Measurements from ENCODE around the gene IMPG1. TPM values are rescaled to one million over a fixed set of nuclear protein-coding genes. Genes with fewer than 3 reads are reported as not detected.

IMPG1 gene
- total RNA-seq, 4 donors from 2014 or later: not detected

GRCh38 chr6:75986935-75987334 is 85.5 kb downstream of the IMPG1 start:
- 82% methylated on average over 3 of the region's 3 CpGs for WGBS
- H3K9me3 ChIP-seq: no peaks in the 10 kb centered on the region
- H3K36me3 ChIP-seq: no peaks in the 10 kb centered on the region
- no peak for DNase-seq (ENCODE audit: low spot score in 2 of 2)
- H3K27ac ChIP-seq: no peak overlapping the region
- no peaks in the 10 kb centered on the region for H3K4me1 ChIP-seq
- TF ChIP-seq EP300 (IDR thresholded peaks at IDR 0.05) (no peak), POLR2AphosphoS5 (IDR thresholded peaks at IDR 0.05) (no peak), POLR2A (IDR thresholded peaks at IDR 0.05) (no peak), CTCF (IDR thresholded peaks at IDR 0.05) (no peak)
- no peaks in the 10 kb centered on the region for H3K27me3 ChIP-seq
- H3K4me3 ChIP-seq: no peak overlapping the region

- no peak for DNase-seq (ENCODE audit: low spot score in 2 of 2)
- H3K9me3 ChIP-seq: no peaks in the 10 kb centered on the region
- no peaks in the 10 kb centered on the region for H3K4me1 ChIP-seq
- no peak overlapping the region for H3K27ac ChIP-seq
- 88% methylated on average over 4 of the region's 4 CpGs for WGBS
- H3K36me3 ChIP-seq: no peaks in the 10 kb centered on the region
- TF ChIP-seq POLR2AphosphoS5 (IDR thresholded peaks at IDR 0.05): no peak
- TF ChIP-seq EP300 (IDR thresholded peaks at IDR 0.05): no peak
- TF ChIP-seq CTCF (IDR thresholded peaks at IDR 0.05): no peak
- TF ChIP-seq POLR2A (IDR thresholded peaks at IDR 0.05): no peak
- no peaks in the 10 kb centered on the region for H3K27me3 ChIP-seq
- H3K4me3 ChIP-seq: no peak overlapping the region
Observed at GRCh38 chr6:75975904-75976303, 96.6 kb downstream of the IMPG1 start.

- no peak for DNase-seq (ENCODE audit: low spot score in 2 of 2)
- no peaks in the 10 kb centered on the region for H3K27me3 ChIP-seq
- no peak overlapping the region for H3K4me3 ChIP-seq
- 31% methylated on average over 2 of the region's 2 CpGs for WGBS
- H3K27ac ChIP-seq: no peak overlapping the region
- TF ChIP-seq POLR2A (IDR thresholded peaks at IDR 0.05) (no peak), EP300 (IDR thresholded peaks at IDR 0.05) (no peak), POLR2AphosphoS5 (IDR thresholded peaks at IDR 0.05) (no peak), CTCF (IDR thresholded peaks at IDR 0.05) (no peak)
- H3K4me1 ChIP-seq: no peaks in the 10 kb centered on the region
- H3K36me3 ChIP-seq: no peaks in the 10 kb centered on the region
- no peaks in the 10 kb centered on the region for H3K9me3 ChIP-seq
Observed at GRCh38 chr6:75970093-75970492, 102.4 kb downstream of the IMPG1 start.

GRCh38 chr6:75968143-75968542 is 104.3 kb downstream of the IMPG1 start:
- Histone ChIP-seq H3K4me1 (no peaks in the 10 kb centered on the region), H3K4me3 (no peak overlapping the region), H3K27me3 (no peaks in the 10 kb centered on the region), H3K9me3 (no peaks in the 10 kb centered on the region), H3K27ac (no peak overlapping the region), H3K36me3 (no peaks in the 10 kb centered on the region)
- DNase-seq (ENCODE audit: low spot score in 2 of 2): no peak
- TF ChIP-seq EP300 (IDR thresholded peaks at IDR 0.05): no peak
- no peak for TF ChIP-seq CTCF (IDR thresholded peaks at IDR 0.05)
- no peak for TF ChIP-seq POLR2A (IDR thresholded peaks at IDR 0.05)
- no peak for TF ChIP-seq POLR2AphosphoS5 (IDR thresholded peaks at IDR 0.05)

- TF ChIP-seq EP300 (IDR thresholded peaks at IDR 0.05): no peak
- no peak for TF ChIP-seq CTCF (IDR thresholded peaks at IDR 0.05)
- TF ChIP-seq POLR2A (IDR thresholded peaks at IDR 0.05): no peak
- TF ChIP-seq POLR2AphosphoS5 (IDR thresholded peaks at IDR 0.05): no peak
- Histone ChIP-seq H3K27me3 (no peaks in the 10 kb centered on the region), H3K27ac (no peak overlapping the region), H3K9me3 (no peaks in the 10 kb centered on the region), H3K36me3 (no peaks in the 10 kb centered on the region), H3K4me1 (no peaks in the 10 kb centered on the region), H3K4me3 (no peak overlapping the region)
- DNase-seq (ENCODE audit: low spot score in 2 of 2): no peak
- WGBS: 83% methylated on average over 1 of the region's 1 CpG
Observed at GRCh38 chr6:75963569-75963968, 108.9 kb downstream of the IMPG1 start.
